Measurements from ENCODE around the gene CYB561. TPM values are rescaled to one million over a fixed set of nuclear protein-coding genes. Genes with fewer than 3 reads are reported as not detected.

CYB561 gene
- total RNA-seq, 1 donor = 32.2 TPM

DNA sequence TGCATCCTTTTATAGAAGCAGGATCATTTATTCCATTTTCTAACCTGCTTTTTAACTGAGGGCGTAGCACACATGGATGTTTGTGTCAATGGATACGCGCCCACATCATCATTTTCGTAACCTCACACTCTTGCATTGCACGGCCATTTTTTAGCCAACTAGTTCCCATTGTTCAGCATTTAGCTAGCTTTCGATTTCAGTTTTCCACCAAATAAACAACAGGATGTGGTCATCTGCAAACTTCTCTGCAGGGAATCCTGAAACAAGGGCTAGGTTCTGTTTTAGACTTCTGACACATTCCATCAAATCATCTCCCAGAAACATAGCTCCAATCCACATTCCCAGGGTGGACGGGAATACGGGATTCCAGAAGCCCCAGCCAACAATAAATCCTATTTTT is 6.4 kb downstream of the CYB561 start:
- Histone ChIP-seq H3K4me1 (ENCODE audit: insufficient read depth, low read length) (peaks cover 16% of the 10 kb centered on the region), H3K4me3 (ENCODE audit: insufficient read depth, low read length) (peak overlapping the region; percentile 51), H2AFZ (ENCODE audit: low read length) (peak overlapping the region; percentile 36), H3K4me2 (ENCODE audit: insufficient read depth, low read length) (peak overlapping the region; percentile 49), H3K27ac (ENCODE audit: low read depth, low read length) (peak overlapping the region; percentile 14), H3K79me2 (ENCODE audit: insufficient read depth, low read length) (no peaks in the 10 kb centered on the region), H3K36me3 (ENCODE audit: insufficient read depth, low read length) (peaks cover 3% of the 10 kb centered on the region), H3K27me3 (ENCODE audit: insufficient read depth, low read length) (no peaks in the 10 kb centered on the region), H4K20me1 (ENCODE audit: insufficient read depth, low read length) (no peaks in the 10 kb centered on the region), H3K9me3 (ENCODE audit: low read depth, low read length) (no peaks in the 10 kb centered on the region)
- DNase-seq (ENCODE audit: insufficient read length, low spot score, missing footprints) = peak; percentile 96
- TF ChIP-seq, protein P1, sequence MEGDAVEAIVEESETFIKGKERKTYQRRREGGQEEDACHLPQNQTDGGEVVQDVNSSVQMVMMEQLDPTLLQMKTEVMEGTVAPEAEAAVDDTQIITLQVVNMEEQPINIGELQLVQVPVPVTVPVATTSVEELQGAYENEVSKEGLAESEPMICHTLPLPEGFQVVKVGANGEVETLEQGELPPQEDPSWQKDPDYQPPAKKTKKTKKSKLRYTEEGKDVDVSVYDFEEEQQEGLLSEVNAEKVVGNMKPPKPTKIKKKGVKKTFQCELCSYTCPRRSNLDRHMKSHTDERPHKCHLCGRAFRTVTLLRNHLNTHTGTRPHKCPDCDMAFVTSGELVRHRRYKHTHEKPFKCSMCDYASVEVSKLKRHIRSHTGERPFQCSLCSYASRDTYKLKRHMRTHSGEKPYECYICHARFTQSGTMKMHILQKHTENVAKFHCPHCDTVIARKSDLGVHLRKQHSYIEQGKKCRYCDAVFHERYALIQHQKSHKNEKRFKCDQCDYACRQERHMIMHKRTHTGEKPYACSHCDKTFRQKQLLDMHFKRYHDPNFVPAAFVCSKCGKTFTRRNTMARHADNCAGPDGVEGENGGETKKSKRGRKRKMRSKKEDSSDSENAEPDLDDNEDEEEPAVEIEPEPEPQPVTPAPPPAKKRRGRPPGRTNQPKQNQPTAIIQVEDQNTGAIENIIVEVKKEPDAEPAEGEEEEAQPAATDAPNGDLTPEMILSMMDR (IDR thresholded peaks at IDR 0.05; ENCODE audit: extremely low read depth, low read depth, low read length) = no peak

DNA sequence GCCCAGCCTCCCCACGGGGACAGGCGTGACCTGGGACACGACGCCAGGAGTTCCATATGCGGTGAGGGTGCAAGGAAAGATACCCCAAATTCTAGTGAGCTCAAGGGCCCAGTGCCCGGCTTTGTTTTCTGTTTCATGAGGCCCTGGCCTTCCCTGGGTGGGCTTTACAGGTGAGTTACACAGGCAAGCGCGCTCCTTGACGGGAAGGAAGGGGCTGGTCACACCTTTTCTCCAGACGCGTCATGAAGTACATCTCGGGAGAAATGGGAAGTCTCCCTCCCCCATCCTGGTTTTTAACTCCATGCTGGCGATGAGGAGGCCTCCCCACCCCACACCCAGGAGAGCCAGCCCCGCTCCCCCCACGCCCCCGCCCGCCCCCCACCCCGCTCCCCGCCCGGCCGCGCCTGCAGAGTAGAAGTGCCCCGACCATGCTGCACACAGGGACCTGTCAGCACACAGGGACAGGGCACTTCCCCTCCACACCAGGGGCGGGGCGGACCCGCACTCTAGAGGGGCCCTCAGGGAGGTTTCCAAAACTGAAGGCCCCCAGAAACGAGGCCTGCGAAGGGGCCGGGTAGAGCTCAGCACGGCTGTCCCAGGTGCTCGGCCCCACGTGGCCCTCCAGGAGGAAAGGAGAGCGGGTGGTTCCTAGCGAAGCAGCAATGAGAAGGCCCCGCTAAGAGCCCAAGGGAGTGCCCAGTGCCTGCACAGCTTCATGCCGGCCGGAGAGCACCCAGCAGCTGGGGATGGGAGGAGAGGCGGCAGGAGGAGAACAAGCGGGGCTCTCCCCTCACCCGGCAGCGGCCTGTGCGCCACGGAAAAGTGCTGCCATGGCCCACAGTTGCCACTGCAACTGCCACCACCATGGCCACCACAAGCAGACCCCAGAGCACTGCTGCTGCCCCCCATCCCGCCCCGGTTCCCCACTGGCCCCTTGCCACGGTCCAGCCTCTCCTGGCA is 7.7 kb downstream of the CYB561 start:
- peak; percentile 77 for DNase-seq (ENCODE audit: insufficient read length, low spot score, missing footprints)
- Histone ChIP-seq H3K9me3 (ENCODE audit: low read depth, low read length) (no peaks in the 10 kb centered on the region), H3K4me2 (ENCODE audit: insufficient read depth, low read length) (peak overlapping the region; percentile 43), H3K79me2 (ENCODE audit: insufficient read depth, low read length) (no peaks in the 10 kb centered on the region), H2AFZ (ENCODE audit: low read length) (no peak overlapping the region), H3K36me3 (ENCODE audit: insufficient read depth, low read length) (peaks cover 4% of the 10 kb centered on the region), H3K4me3 (ENCODE audit: insufficient read depth, low read length) (peak overlapping the region; percentile 37), H3K27me3 (ENCODE audit: insufficient read depth, low read length) (no peaks in the 10 kb centered on the region), H3K27ac (ENCODE audit: low read depth, low read length) (no peak overlapping the region), H4K20me1 (ENCODE audit: insufficient read depth, low read length) (peaks cover 2% of the 10 kb centered on the region), H3K4me1 (ENCODE audit: insufficient read depth, low read length) (peaks cover 30% of the 10 kb centered on the region)
- TF ChIP-seq, protein P1 (IDR thresholded peaks at IDR 0.05; ENCODE audit: extremely low read depth, low read depth, low read length) = no peak

DNA sequence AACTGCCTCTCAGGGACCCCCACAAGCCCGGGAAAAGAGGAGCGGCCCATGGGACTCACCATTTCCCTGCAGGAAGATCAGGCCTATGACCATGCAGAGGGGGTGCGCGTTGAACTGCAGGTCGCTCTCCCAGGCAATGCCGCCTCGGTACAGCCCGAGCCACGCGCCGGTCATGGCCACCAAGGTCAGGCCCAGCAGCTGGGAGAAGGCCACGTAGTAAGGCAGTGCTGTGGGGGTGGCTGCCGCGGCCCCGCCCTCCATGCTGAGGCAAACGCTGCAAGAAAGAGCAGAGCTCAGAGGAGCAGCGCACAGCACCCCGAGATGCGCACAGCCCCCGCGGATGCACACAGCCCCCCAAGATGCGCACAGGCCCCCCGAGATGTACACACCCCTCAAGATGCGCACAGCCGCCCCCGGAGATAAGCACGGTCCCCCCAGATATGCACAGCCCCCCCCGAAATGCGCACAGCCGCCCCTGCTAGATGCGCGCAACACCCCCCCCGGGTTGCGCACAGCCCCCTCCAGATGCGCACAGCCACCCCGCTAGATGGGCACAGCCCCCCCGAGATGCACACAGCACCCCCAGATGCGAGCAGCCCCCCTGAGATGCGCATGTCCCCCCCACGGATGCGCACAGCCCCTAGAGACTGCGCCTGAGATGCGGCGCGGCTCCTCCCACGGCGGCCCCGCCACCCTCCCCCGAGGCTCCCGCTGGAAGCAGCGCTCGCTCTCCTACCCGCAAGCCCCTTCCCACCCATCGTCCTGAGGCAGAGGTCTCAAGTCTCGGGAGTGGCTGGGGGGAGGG is 8.6 kb downstream of the CYB561 start:
- no peaks in the 10 kb centered on the region for H3K9me3 ChIP-seq (ENCODE audit: low read depth, low read length)
- H3K4me3 ChIP-seq (ENCODE audit: insufficient read depth, low read length) = peak overlapping the region; percentile 37
- no peaks in the 10 kb centered on the region for H3K27me3 ChIP-seq (ENCODE audit: insufficient read depth, low read length)
- no peak overlapping the region for H2AFZ ChIP-seq (ENCODE audit: low read length)
- H3K4me1 ChIP-seq (ENCODE audit: insufficient read depth, low read length) = peaks cover 38% of the 10 kb centered on the region
- no peak overlapping the region for H3K27ac ChIP-seq (ENCODE audit: low read depth, low read length)
- H4K20me1 ChIP-seq (ENCODE audit: insufficient read depth, low read length) = peaks cover 2% of the 10 kb centered on the region
- DNase-seq (ENCODE audit: insufficient read length, low spot score, missing footprints) = peak; percentile 88
- TF ChIP-seq, protein P1 (IDR thresholded peaks at IDR 0.05; ENCODE audit: extremely low read depth, low read depth, low read length) = no peak
- peaks cover 4% of the 10 kb centered on the region for H3K36me3 ChIP-seq (ENCODE audit: insufficient read depth, low read length)
- H3K4me2 ChIP-seq (ENCODE audit: insufficient read depth, low read length) = peak overlapping the region; percentile 43
- H3K79me2 ChIP-seq (ENCODE audit: insufficient read depth, low read length) = no peaks in the 10 kb centered on the region
